Stimulated activated naive B cell treated with anti-CD40 and anti-IgM and Interleukin-4, amounts not matched to agents 10 μg/mL and 1 μg/mL and 100 μg/mL, for 72 hours (primary cell): ENCODE data around the gene FBLL1.
A peak's percentile ranks its signal among the peaks of the same experiment; 100 is the strongest.

ENCODE experiments used
- ATAC-seq, 2 donors: fragments of 150-1000 bp; cut with Tn5 transposase; replicated peaks; 2 replicates each; pipeline ENCODE4 v1.10.0; 2021; ENCODE audit warnings: moderate library complexity in 1 of 2
- DNase-seq: peaks from one replicate; pipeline ENCODE4 v3.0.0; 2021
- H3K27ac Mint-ChIP-seq: one replicate; pipeline ENCODE4 v1.8.0; 2022; ENCODE audit warnings: mild to moderate bottlenecking, mixed read lengths
- H3K27me3 Mint-ChIP-seq, 2 donors: one replicate each; pipeline ENCODE4 v1.8.0; 2022; ENCODE audit warnings: mixed read lengths in 2 of 2
- H3K36me3 Mint-ChIP-seq, 2 donors: one replicate each; pipeline ENCODE4 v1.8.0; 2022; ENCODE audit warnings: mixed read lengths in 2 of 2, mild to moderate bottlenecking in 1 of 2
- H3K4me1 Mint-ChIP-seq, 2 donors: one replicate each; pipeline ENCODE4 v1.8.0; 2022; ENCODE audit warnings: mixed read lengths in 2 of 2, mild to moderate bottlenecking in 1 of 2
- H3K4me3 Mint-ChIP-seq, 2 donors: one replicate each; pipeline ENCODE4 v1.8.0; 2022; ENCODE audit warnings: mild to moderate bottlenecking in 2 of 2, mixed read lengths in 2 of 2, moderate library complexity in 1 of 2
- H3K9me3 Mint-ChIP-seq, 2 donors: one replicate each; pipeline ENCODE4 v1.8.0; 2022; ENCODE audit warnings: mixed read lengths in 2 of 2, mild to moderate bottlenecking in 1 of 2

FBLL1 gene

GRCh38 chr5:168528521-168529373, at the start of gene FBLL1:
Gene FBLL1, plus strand, starts transcription at chr5:168529305. Its CDS starts 200 bp downstream, at chr5:168529505.
- H3K4me1 Mint-ChIP-seq = peaks cover 9 to 18% of the 10 kb centered on the region in 2 donors
- H3K9me3 Mint-ChIP-seq = peaks cover 0 to 7% of the 10 kb centered on the region in 2 donors
- H3K27me3 Mint-ChIP-seq = peaks cover 43 to 54% of the 10 kb centered on the region in 2 donors
- no peak within 1 kb of the TSS for H3K27ac Mint-ChIP-seq
- peak within 1 kb of the TSS; percentile 76 to 87 for H3K4me3 Mint-ChIP-seq
- DNase-seq (no peak), ATAC-seq (peak in 1 of 2 donors; percentile 70)
- peaks cover 7 to 18% of the 10 kb centered on the region in 2 donors for H3K36me3 Mint-ChIP-seq

- peaks cover 5 to 8% of the 10 kb centered on the region in 2 donors for H3K4me1 Mint-ChIP-seq
- DNase-seq (no peak), ATAC-seq (no peak)
- H3K9me3 Mint-ChIP-seq = no peaks in the 10 kb centered on the region
- peaks cover 21 to 32% of the 10 kb centered on the region in 2 donors for H3K27me3 Mint-ChIP-seq
- no peak overlapping the region for H3K4me3 Mint-ChIP-seq
- H3K27ac Mint-ChIP-seq = no peak overlapping the region
- no peaks in the 10 kb centered on the region for H3K36me3 Mint-ChIP-seq
These were observed 48.5 kb upstream of the FBLL1 start for GRCh38 chr5:168480601-168481000.

GRCh38 chr5:168481330-168481788, 47.7 kb upstream of the FBLL1 start:
- ATAC-seq = peak in 1 of 2 donors; percentile 27
- Mint-ChIP-seq H3K27ac (no peak overlapping the region), H3K4me1 (peaks cover 10 to 15% of the 10 kb centered on the region in 2 donors), H3K4me3 (no peak overlapping the region), H3K27me3 (peaks cover 21 to 32% of the 10 kb centered on the region in 2 donors), H3K36me3 (peaks cover 2% of the 10 kb centered on the region in 2 donors), H3K9me3 (no peaks in the 10 kb centered on the region)
- DNase-seq = no peak

- Mint-ChIP-seq H3K36me3 (peaks cover 3 to 6% of the 10 kb centered on the region in 2 donors), H3K27ac (no peak overlapping the region), H3K4me3 (no peak overlapping the region), H3K27me3 (peaks cover 21 to 27% of the 10 kb centered on the region in 2 donors), H3K4me1 (peaks cover 16 to 22% of the 10 kb centered on the region in 2 donors), H3K9me3 (no peaks in the 10 kb centered on the region)
- no peak for ATAC-seq
- DNase-seq = no peak
These were observed 46.7 kb upstream of the FBLL1 start for GRCh38 chr5:168482361-168482760.

- Mint-ChIP-seq H3K4me1 (peaks cover 22 to 24% of the 10 kb centered on the region in 2 donors), H3K36me3 (peaks cover 8 to 23% of the 10 kb centered on the region in 2 donors), H3K9me3 (no peaks in the 10 kb centered on the region), H3K4me3 (peak within 1 kb of the TSS; percentile 99 to 100), H3K27me3 (peaks cover 6 to 13% of the 10 kb centered on the region in 2 donors), H3K27ac (peak within 1 kb of the TSS; percentile 97)
- peak; percentile 88 for DNase-seq
- peak; percentile 97 to 98 for ATAC-seq
These were observed 42.8 kb upstream of the FBLL1 start, which contains the start of gene RARS1 for GRCh38 chr5:168486136-168486879. Gene RARS1, plus strand, starts transcription at chr5:168486471. Its CDS starts 28 bp downstream, at chr5:168486499.

- DNase-seq = no peak
- Mint-ChIP-seq H3K36me3 (peaks cover 23 to 37% of the 10 kb centered on the region in 2 donors), H3K4me3 (no peak overlapping the region), H3K4me1 (peaks cover 22 to 24% of the 10 kb centered on the region in 2 donors), H3K27ac (no peak overlapping the region), H3K27me3 (no peaks in the 10 kb centered on the region), H3K9me3 (no peaks in the 10 kb centered on the region)
- ATAC-seq = no peak
These were observed 40.0 kb upstream of the FBLL1 start for GRCh38 chr5:168489059-168489458.

- no peaks in the 10 kb centered on the region for H3K9me3 Mint-ChIP-seq
- no peaks in the 10 kb centered on the region for H3K27me3 Mint-ChIP-seq
- peaks cover 40 to 54% of the 10 kb centered on the region in 2 donors for H3K36me3 Mint-ChIP-seq
- H3K27ac Mint-ChIP-seq = no peak overlapping the region
- no peak for DNase-seq
- no peak for ATAC-seq
- H3K4me3 Mint-ChIP-seq = no peak overlapping the region
- H3K4me1 Mint-ChIP-seq = peaks cover 0 to 4% of the 10 kb centered on the region in 2 donors
These were observed 35.0 kb upstream of the FBLL1 start for GRCh38 chr5:168494057-168494555.

- H3K27ac Mint-ChIP-seq = no peak overlapping the region
- H3K4me1 Mint-ChIP-seq = no peaks in the 10 kb centered on the region
- no peak overlapping the region for H3K4me3 Mint-ChIP-seq
- H3K27me3 Mint-ChIP-seq = no peaks in the 10 kb centered on the region
- no peak for ATAC-seq
- peaks cover 34 to 44% of the 10 kb centered on the region in 2 donors for H3K36me3 Mint-ChIP-seq
- H3K9me3 Mint-ChIP-seq = no peaks in the 10 kb centered on the region
- no peak for DNase-seq
These were observed 26.4 kb upstream of the FBLL1 start for GRCh38 chr5:168502563-168503237.

- H3K4me3 Mint-ChIP-seq = no peak overlapping the region
- DNase-seq (no peak), ATAC-seq (no peak)
- H3K36me3 Mint-ChIP-seq = peaks cover 64 to 88% of the 10 kb centered on the region in 2 donors
- no peaks in the 10 kb centered on the region for H3K4me1 Mint-ChIP-seq
- H3K27me3 Mint-ChIP-seq = no peaks in the 10 kb centered on the region
- peaks cover 5 to 6% of the 10 kb centered on the region in 2 donors for H3K9me3 Mint-ChIP-seq
- no peak overlapping the region for H3K27ac Mint-ChIP-seq
These were observed 15.2 kb upstream of the FBLL1 start for GRCh38 chr5:168513861-168514428.

- H3K27me3 Mint-ChIP-seq = peaks cover 27 to 30% of the 10 kb centered on the region in 2 donors
- no peak overlapping the region for H3K4me3 Mint-ChIP-seq
- no peak overlapping the region for H3K27ac Mint-ChIP-seq
- no peak for ATAC-seq
- peaks cover 9 to 18% of the 10 kb centered on the region in 2 donors for H3K4me1 Mint-ChIP-seq
- peaks cover 0 to 7% of the 10 kb centered on the region in 2 donors for H3K9me3 Mint-ChIP-seq
- peaks cover 7 to 24% of the 10 kb centered on the region in 2 donors for H3K36me3 Mint-ChIP-seq
- DNase-seq = no peak
These were observed 3.2 kb upstream of the FBLL1 start for GRCh38 chr5:168525856-168526255.

- peaks cover 41 to 46% of the 10 kb centered on the region in 2 donors for H3K27me3 Mint-ChIP-seq
- DNase-seq (no peak), ATAC-seq (no peak)
- H3K36me3 Mint-ChIP-seq = peaks cover 7 to 18% of the 10 kb centered on the region in 2 donors
- no peak overlapping the region for H3K27ac Mint-ChIP-seq
- H3K9me3 Mint-ChIP-seq = peaks cover 0 to 7% of the 10 kb centered on the region in 2 donors
- no peak overlapping the region for H3K4me3 Mint-ChIP-seq
- H3K4me1 Mint-ChIP-seq = peaks cover 9 to 18% of the 10 kb centered on the region in 2 donors
These were observed 1.3 kb upstream of the FBLL1 start for GRCh38 chr5:168527756-168528295.

- Mint-ChIP-seq H3K27me3 (peaks cover 43 to 58% of the 10 kb centered on the region in 2 donors), H3K4me3 (peak overlapping the region; percentile 57 to 87), H3K36me3 (peaks cover 7 to 11% of the 10 kb centered on the region in 2 donors), H3K9me3 (peaks cover 0 to 7% of the 10 kb centered on the region in 2 donors), H3K4me1 (peaks cover 9 to 18% of the 10 kb centered on the region in 2 donors), H3K27ac (no peak overlapping the region)
- no peak for DNase-seq
- ATAC-seq = peak in 1 of 2 donors; percentile 31
These were observed 499 bp downstream of the FBLL1 start for GRCh38 chr5:168529374-168530234.
